DMS53 (cell line): ENCODE data around the gene HERC3.
A peak's percentile ranks its signal among the peaks of the same experiment; 100 is the strongest.

Source experiments
- DNase-seq: peaks from one replicate; lab custom pipeline; 2025; lab: John Stamatoyannopoulos, UW

Gene HERC3

GRCh38 chr4:88660446-88661294, 68.4 kb downstream of the HERC3 start:
- no peak for DNase-seq

GRCh38 chr4:88661739-88662138, 69.5 kb downstream of the HERC3 start:
- no peak for DNase-seq

- DNase-seq, result peak; percentile 30
These were observed 80.7 kb downstream of the HERC3 start for GRCh38 chr4:88672987-88673386.

GRCh38 chr4:88673886-88674285, 81.6 kb downstream of the HERC3 start:
- no peak for DNase-seq

GRCh38 chr4:88674565-88674964, 82.3 kb downstream of the HERC3 start:
- DNase-seq, result no peak

- DNase-seq, result peak; percentile 8
These were observed 82.7 kb downstream of the HERC3 start for GRCh38 chr4:88674979-88675378.

GRCh38 chr4:88675543-88675942, 83.3 kb downstream of the HERC3 start:
- no peak for DNase-seq

GRCh38 chr4:88681209-88681608, 88.9 kb downstream of the HERC3 start:
- no peak for DNase-seq

- DNase-seq, result peak; percentile 13
These were observed 98.1 kb downstream of the HERC3 start for GRCh38 chr4:88690355-88690754.

GRCh38 chr4:88693792-88694191, 101.5 kb downstream of the HERC3 start:
- no peak for DNase-seq

GRCh38 chr4:88696630-88697029, 104.3 kb downstream of the HERC3 start:
- DNase-seq, result no peak

GRCh38 chr4:88697141-88697540, 104.9 kb downstream of the HERC3 start:
- no peak for DNase-seq

- DNase-seq, result no peak
These were observed 105.5 kb downstream of the HERC3 start, which contains the start of gene NAP1L5 for GRCh38 chr4:88697588-88698329. Gene NAP1L5 (minus strand): TSS chr4:88697829. CDS start chr4:88697754, 75 bp downstream.

- no peak for DNase-seq
These were observed 106.2 kb downstream of the HERC3 start for GRCh38 chr4:88698519-88698918.

GRCh38 chr4:88702782-88703181, 110.5 kb downstream of the HERC3 start:
- DNase-seq, result no peak

- DNase-seq, result no peak
These were observed 112.9 kb downstream of the HERC3 start for GRCh38 chr4:88705223-88705622.

- no peak for DNase-seq
These were observed 113.7 kb downstream of the HERC3 start for GRCh38 chr4:88705805-88706492.

- peak; percentile 45 for DNase-seq
These were observed 114.3 kb downstream of the HERC3 start for GRCh38 chr4:88706574-88706973.

GRCh38 chr4:88709989-88710388, 117.7 kb downstream of the HERC3 start:
- no peak for DNase-seq

GRCh38 chr4:88713782-88714181, 121.5 kb downstream of the HERC3 start:
- no peak for DNase-seq

- no peak for DNase-seq
These were observed 125.8 kb downstream of the HERC3 start for GRCh38 chr4:88718098-88718497.

- DNase-seq, result no peak
These were observed 127.1 kb downstream of the HERC3 start for GRCh38 chr4:88719381-88719780.
